H1 (cell line): ENCODE measurements around the gene IRF2BP1. TPM values are rescaled to one million over a fixed set of nuclear protein-coding genes. Genes with fewer than 3 reads are reported as not detected.

Experiments used
- EZH2 ChIP-seq: fragments of 200-600 bp; sonication (generic); IDR thresholded peaks from 2 replicates; pipeline ENCODE4 v1.7.1; 2012; ENCODE audit warnings: low read depth, mild to moderate bottlenecking, moderate library complexity, low read length, inconsistent platforms; ENCODE audit not compliant: severe bottlenecking
- polyA plus RNA-seq, 7 experiments: library from polyadenylated mRNA; depleted of rRNA in 3 of 7; stranded (reverse) in 5 of 7; unstranded in 2 of 7; fragments of >200 nt in 5 of 7; fragments of 200-250 nt in 2 of 7; gene quantifications; 1 replicate in 5 of 7; 2 replicates in 1 of 7; 4 replicates in 1 of 7; pipeline versions ENCODE4 v1.2.1 to v1.2.3, GENCODE V29; 2011 to 2013; ENCODE audit warnings: missing spikeins in 2 of 7, mixed read lengths in 2 of 7
- total RNA-seq: library from RNA; stranded (reverse); fragmentation: NEBNext Ultra II Directional; extraction: Animal tissue kit (Norgen Biotek cat#: 25700); gene quantifications from 2 replicates; pipeline ENCODE4 v1.2.1, GENCODE V29; 2021

The IRF2BP1 gene
- total and polyA plus RNA-seq, 2 of the 8 experiments (the other 6 are each of a cell fraction or from before 2014, with no cell fraction given) = 12.1 to 24.4 TPM

DNA sequence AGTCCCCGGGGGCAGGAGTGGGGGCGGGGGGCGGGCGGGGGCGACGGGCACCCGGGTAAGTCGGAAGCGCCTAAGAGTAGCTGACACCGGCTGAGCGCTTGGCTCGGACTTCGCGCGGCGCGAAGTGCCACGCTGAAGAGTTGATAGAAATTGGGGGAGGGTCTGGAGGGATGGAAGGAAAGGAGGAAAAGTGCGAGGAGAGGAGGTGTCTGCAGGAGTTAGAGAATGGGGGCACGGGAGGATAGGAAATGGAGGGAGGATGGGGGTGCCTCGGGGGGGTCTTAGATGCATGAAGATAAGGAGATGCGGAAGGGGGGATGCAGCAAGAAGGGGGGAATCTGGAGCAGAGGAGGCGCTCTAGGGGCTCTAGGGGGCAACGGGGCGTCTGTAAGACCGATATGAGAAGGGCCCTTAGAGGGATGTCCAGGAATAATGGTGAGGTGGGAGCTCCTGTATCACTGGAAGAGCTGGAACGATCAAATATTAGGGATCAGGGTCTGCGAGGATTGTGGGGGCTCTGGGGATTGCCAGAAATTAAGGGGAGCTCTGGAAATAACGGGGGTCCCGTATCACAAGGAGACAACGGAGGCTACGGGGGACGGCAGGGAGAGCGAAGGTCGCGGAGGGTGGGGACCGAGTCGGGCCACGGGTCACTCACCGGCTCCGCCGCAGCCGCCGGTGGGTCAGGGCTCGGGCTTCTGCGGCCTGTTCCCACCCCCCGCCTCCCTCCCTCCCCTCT lies 16.1 kb upstream of the IRF2BP1 start, which contains the start of gene MYPOP (continued):
- peak; percentile 2 for TF ChIP-seq EZH2
